ENCODE results near the gene GALNS.

The GALNS gene

DNA sequence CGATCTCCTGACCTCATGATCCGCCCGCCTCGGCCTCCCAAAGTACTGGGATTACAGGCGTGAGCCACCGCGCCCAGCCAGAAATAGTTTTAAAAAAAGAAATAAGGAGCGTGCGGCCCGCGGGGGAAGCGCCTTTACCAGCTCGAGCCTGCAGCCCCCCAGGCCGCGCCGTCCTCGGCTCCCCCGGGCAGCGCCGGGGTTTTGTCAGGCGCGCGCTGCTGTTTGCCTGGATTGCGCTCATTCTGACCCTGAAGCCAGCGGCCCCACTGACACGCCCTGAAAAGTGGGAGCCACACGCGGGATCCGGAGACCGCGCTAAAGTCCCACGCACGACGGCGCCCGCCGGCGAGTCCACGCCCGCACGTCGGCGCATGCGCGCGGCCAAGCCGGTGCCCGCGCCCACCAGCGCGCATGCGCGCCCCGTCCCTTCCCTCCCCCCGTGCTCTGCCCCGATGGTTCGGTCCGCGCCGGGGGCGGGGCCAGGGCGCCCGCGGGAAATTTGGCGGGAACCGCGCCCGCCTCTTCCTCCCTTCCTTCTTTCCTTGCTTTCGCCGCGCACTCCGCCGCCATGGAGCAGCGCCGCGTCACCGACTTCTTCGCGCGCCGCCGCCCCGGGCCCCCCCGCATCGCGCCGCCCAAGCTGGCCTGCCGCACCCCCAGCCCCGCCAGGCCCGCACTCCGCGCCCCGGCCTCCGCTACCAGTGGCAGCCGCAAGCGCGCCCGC, 53.3 kb downstream of the GALNS start, which contains the start of gene CDT1:
Gene CDT1 (plus strand): TSS at position 526 of the 724 bp plus-strand sequence. CDS start 43 bp downstream, at position 569.
- H3F3A ChIP-seq (ENCODE audit: insufficient read depth), result peaks cover 19% of the 10 kb centered on the region
- H3K36me3 ChIP-seq (ENCODE audit: low read length), result no peaks in the 10 kb centered on the region
- no peak within 1 kb of the TSS for H2AFZ ChIP-seq (ENCODE audit: low read depth, low read length, severe bottlenecking)
- no peaks in the 10 kb centered on the region for H3K27me3 ChIP-seq (ENCODE audit: low read length)
- peak within 1 kb of the TSS; percentile 99 for H3K9ac ChIP-seq (ENCODE audit: low read length)
- H3K4me2 ChIP-seq (ENCODE audit: low read depth, low read length, poor library complexity, severe bottlenecking), result peak within 1 kb of the TSS; percentile 93
- peaks cover 18% of the 10 kb centered on the region for H3K79me2 ChIP-seq (ENCODE audit: insufficient read depth, low read length)
- no peaks in the 10 kb centered on the region for H3K9me3 ChIP-seq (ENCODE audit: insufficient read depth, low read length)
- peak within 1 kb of the TSS; percentile 90 for H3K27ac ChIP-seq (ENCODE audit: low read depth, low read length)
- no peaks in the 10 kb centered on the region for H4K20me1 ChIP-seq (ENCODE audit: low read depth, low read length)
- H3K9me2 ChIP-seq (replicated peaks; ENCODE audit: insufficient read depth, low read length), result no peaks in the 10 kb centered on the region
- TF ChIP-seq EZH2phosphoT487 (conservative IDR thresholded peaks at IDR 0.05; ENCODE audit: low read length), result no peak
- TF ChIP-seq, protein P1, sequence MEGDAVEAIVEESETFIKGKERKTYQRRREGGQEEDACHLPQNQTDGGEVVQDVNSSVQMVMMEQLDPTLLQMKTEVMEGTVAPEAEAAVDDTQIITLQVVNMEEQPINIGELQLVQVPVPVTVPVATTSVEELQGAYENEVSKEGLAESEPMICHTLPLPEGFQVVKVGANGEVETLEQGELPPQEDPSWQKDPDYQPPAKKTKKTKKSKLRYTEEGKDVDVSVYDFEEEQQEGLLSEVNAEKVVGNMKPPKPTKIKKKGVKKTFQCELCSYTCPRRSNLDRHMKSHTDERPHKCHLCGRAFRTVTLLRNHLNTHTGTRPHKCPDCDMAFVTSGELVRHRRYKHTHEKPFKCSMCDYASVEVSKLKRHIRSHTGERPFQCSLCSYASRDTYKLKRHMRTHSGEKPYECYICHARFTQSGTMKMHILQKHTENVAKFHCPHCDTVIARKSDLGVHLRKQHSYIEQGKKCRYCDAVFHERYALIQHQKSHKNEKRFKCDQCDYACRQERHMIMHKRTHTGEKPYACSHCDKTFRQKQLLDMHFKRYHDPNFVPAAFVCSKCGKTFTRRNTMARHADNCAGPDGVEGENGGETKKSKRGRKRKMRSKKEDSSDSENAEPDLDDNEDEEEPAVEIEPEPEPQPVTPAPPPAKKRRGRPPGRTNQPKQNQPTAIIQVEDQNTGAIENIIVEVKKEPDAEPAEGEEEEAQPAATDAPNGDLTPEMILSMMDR (IDR thresholded peaks at IDR 0.05; ENCODE audit: insufficient read depth, low read length, poor library complexity, severe bottlenecking), result no peak
- peak within 1 kb of the TSS; percentile 97 for H3K4me3 ChIP-seq (ENCODE audit: insufficient read depth, low read length, poor library complexity, severe bottlenecking)

DNA sequence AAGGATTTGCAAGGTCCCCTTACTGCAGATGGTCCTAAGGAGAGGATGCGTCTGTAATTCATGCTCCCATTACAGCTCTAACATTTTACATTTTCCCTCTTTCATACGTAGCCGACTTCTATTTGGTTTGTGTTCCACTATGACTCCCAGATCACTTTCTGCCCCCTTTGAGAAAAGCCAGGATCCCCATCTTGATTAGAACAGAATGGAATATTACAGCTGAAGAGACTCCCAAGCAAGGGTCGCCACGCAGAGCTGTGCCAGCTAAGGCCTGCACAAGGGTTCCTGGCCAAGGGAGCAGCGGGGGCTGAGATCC, 56.5 kb downstream of the GALNS start:
- Histone ChIP-seq H3K27ac (ENCODE audit: low read depth, low read length) (no peak overlapping the region), H3K4me2 (ENCODE audit: low read depth, low read length, poor library complexity, severe bottlenecking) (no peak overlapping the region), H3K36me3 (ENCODE audit: low read length) (no peaks in the 10 kb centered on the region), H3K9me3 (ENCODE audit: insufficient read depth, low read length) (no peaks in the 10 kb centered on the region), H3K9me2 (replicated peaks; ENCODE audit: insufficient read depth, low read length) (no peaks in the 10 kb centered on the region), H3K9ac (ENCODE audit: low read length) (no peak overlapping the region), H3K4me3 (ENCODE audit: insufficient read depth, low read length, poor library complexity, severe bottlenecking) (no peak overlapping the region), H3F3A (ENCODE audit: insufficient read depth) (peaks cover 13% of the 10 kb centered on the region), H3K79me2 (ENCODE audit: insufficient read depth, low read length) (peaks cover 12% of the 10 kb centered on the region), H3K27me3 (ENCODE audit: low read length) (no peaks in the 10 kb centered on the region), H4K20me1 (ENCODE audit: low read depth, low read length) (no peaks in the 10 kb centered on the region), H2AFZ (ENCODE audit: low read depth, low read length, severe bottlenecking) (no peak overlapping the region)
- no peak for TF ChIP-seq EZH2phosphoT487 (conservative IDR thresholded peaks at IDR 0.05; ENCODE audit: low read length)
- TF ChIP-seq, protein P1 (IDR thresholded peaks at IDR 0.05; ENCODE audit: insufficient read depth, low read length, poor library complexity, severe bottlenecking), result no peak

DNA sequence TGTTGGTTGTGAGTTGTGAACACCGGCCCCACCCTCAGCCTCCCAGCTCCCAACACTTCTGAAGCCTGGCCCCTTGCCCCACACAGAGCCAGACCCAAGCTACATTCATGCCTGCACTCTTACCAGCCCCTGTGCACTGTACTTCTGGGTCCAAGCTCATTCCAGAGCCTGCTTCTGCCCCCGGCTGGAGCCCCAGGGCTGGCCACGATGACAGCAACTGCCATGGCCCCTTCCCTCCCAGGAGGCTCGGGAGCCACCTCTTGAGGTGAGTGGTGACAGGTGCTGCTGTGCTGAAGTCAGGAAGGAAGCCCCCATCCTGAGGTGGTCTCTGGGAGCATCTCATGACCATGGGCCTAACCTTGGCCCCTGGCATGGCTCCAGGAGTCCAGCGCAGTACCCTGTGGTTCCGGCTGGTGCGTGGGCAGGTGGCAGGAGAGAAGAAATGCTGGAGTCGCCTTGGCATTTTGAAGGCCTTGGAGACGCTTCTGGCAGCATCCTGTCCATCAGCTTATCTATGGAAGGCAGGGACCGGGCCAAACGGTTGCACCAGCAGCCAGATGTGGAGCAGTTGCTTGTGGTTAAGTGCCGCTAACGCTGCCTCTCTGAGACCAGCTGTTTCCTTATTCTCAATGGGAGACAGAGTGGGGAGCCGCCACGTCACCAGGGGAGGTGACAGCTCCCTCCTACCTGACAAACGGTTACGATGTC, 57.0 kb downstream of the GALNS start:
- Histone ChIP-seq H3K9me3 (ENCODE audit: insufficient read depth, low read length) (no peaks in the 10 kb centered on the region), H3K36me3 (ENCODE audit: low read length) (no peaks in the 10 kb centered on the region), H2AFZ (ENCODE audit: low read depth, low read length, severe bottlenecking) (no peak overlapping the region), H3K79me2 (ENCODE audit: insufficient read depth, low read length) (peaks cover 7% of the 10 kb centered on the region), H3K9me2 (replicated peaks; ENCODE audit: insufficient read depth, low read length) (no peaks in the 10 kb centered on the region), H4K20me1 (ENCODE audit: low read depth, low read length) (no peaks in the 10 kb centered on the region), H3F3A (ENCODE audit: insufficient read depth) (peaks cover 13% of the 10 kb centered on the region), H3K4me2 (ENCODE audit: low read depth, low read length, poor library complexity, severe bottlenecking) (no peak overlapping the region), H3K27me3 (ENCODE audit: low read length) (no peaks in the 10 kb centered on the region), H3K27ac (ENCODE audit: low read depth, low read length) (no peak overlapping the region), H3K4me3 (ENCODE audit: insufficient read depth, low read length, poor library complexity, severe bottlenecking) (no peak overlapping the region), H3K9ac (ENCODE audit: low read length) (no peak overlapping the region)
- TF ChIP-seq EZH2phosphoT487 (conservative IDR thresholded peaks at IDR 0.05; ENCODE audit: low read length), result no peak
- TF ChIP-seq, protein P1 (IDR thresholded peaks at IDR 0.05; ENCODE audit: insufficient read depth, low read length, poor library complexity, severe bottlenecking), result no peak

Data from SU-DHL-6 (cell line).